Measurements from ENCODE around the gene REXO1.
"Not testable (repeated sequence)": the region's sequence is repeated elsewhere in the genome, so short reads cannot be mapped to it uniquely, and the experiment has no call there.

- not testable (repeated sequence) for TF ChIP-seq POLR2A (IDR thresholded peaks at IDR 0.05; ENCODE audit: low read length); CTCF (IDR thresholded peaks at IDR 0.05); CBX8 (IDR thresholded peaks at IDR 0.05); JUN (IDR thresholded peaks at IDR 0.05); KDM1A (IDR thresholded peaks at IDR 0.05; ENCODE audit: low read depth); RAD21 (conservative IDR thresholded peaks at IDR 0.05 in 1 of 2, IDR thresholded peaks at IDR 0.05 in 1 of 2)
Observed at GRCh38 chr19:1878583-1878982, 30.3 kb upstream of the REXO1 start.

Data from A549 (cell line).